Measurements from ENCODE around the gene METTL24.
"Not testable (repeated sequence)": the region's sequence is repeated elsewhere in the genome, so short reads cannot be mapped to it uniquely, and the experiment has no call there.

- TF ChIP-seq CTCF (IDR thresholded peaks at IDR 0.05 in 2 of 3, conservative IDR thresholded peaks at IDR 0.05 in 1 of 3; ENCODE audit: control insufficient read depth in 2 of 3, extremely low read depth in 1 of 3, insufficient read depth in 1 of 3, low read depth in 3 of 3, low read length in 3 of 3); FOXK2 (IDR thresholded peaks at IDR 0.05): not testable (repeated sequence)
Observed at GRCh38 chr6:110309432-110309831, 48.7 kb downstream of the METTL24 start.

Measured in GM12878 (cell line).